NCI-H460 (cell line): ENCODE results near the gene RAB6C. TPM values are rescaled to one million over a fixed set of nuclear protein-coding genes. Genes with fewer than 3 reads are reported as not detected.
"Not testable (repeated sequence)": the region's sequence is repeated elsewhere in the genome, so short reads cannot be mapped to it uniquely, and the experiment has no call there.

Experiments used
- DNase-seq: peaks from one replicate; pipeline ENCODE4 v3.0.0-alpha.2; 2016; ENCODE audit warnings: low read depth; ENCODE audit errors: extremely low read depth
- total RNA-seq: library from RNA; depleted of rRNA; stranded (reverse); fragments of >200 nt; shearing (Covaris generic); gene quantifications from 2 replicates; pipeline ENCODE4 v1.2.3, GENCODE V29; 2014; rRNA removed

Gene RAB6C
- total RNA-seq, 1 experiment from 2014 or later = not detected

- not testable (repeated sequence) for DNase-seq
Observed at GRCh38 chr2:129992415-129993006, 13.0 kb downstream of the RAB6C start.

- not testable (repeated sequence) for DNase-seq
Observed at GRCh38 chr2:129993151-129993550, 13.7 kb downstream of the RAB6C start.

- DNase-seq = not testable (repeated sequence)
Observed at GRCh38 chr2:129996657-129997237, 17.3 kb downstream of the RAB6C start.

- DNase-seq = not testable (repeated sequence)
Observed at GRCh38 chr2:129998771-129999170, 19.3 kb downstream of the RAB6C start.

GRCh38 chr2:130005862-130006261 is 26.4 kb downstream of the RAB6C start:
- DNase-seq = not testable (repeated sequence)

GRCh38 chr2:130016701-130017100 is 37.2 kb downstream of the RAB6C start:
- DNase-seq = not testable (repeated sequence)

GRCh38 chr2:130019402-130019801 is 39.9 kb downstream of the RAB6C start:
- no peak for DNase-seq

GRCh38 chr2:130020069-130020468 is 40.6 kb downstream of the RAB6C start:
- DNase-seq = not testable (repeated sequence)

GRCh38 chr2:130025931-130026330 is 46.5 kb downstream of the RAB6C start:
- not testable (repeated sequence) for DNase-seq

Other genes with a start within 250 kb of the RAB6C start
- gene POTEF, start 149.6 kb downstream of the RAB6C start, total RNA-seq = not detected in 2 replicates
- gene CCDC74B, start 165.4 kb downstream of the RAB6C start, total RNA-seq = 5.5 and 6.6 TPM in 2 replicates
- gene SMPD4, start 201.9 kb downstream of the RAB6C start, total RNA-seq = 35.2 and 36.6 TPM in 2 replicates
- 169 and 202 TPM in 2 replicates for gene MZT2B, start 202.6 kb downstream of the RAB6C start, total RNA-seq
- gene TUBA3E, start 218.8 kb downstream of the RAB6C start, total RNA-seq = not detected in 2 replicates